Fibroblast of pulmonary artery (primary cell): ENCODE data around the gene P2RY2.
A peak's percentile ranks its signal among the peaks of the same experiment; 100 is the strongest.

Experiments
- DNase-seq: peaks from one replicate; pipeline ENCODE4 v3.0.0-alpha.2; 2010; ENCODE audit warnings: low read depth
- H3K4me3 ChIP-seq: replicated peaks from 2 replicates; pipeline ENCODE4 v1.5.1; 2011; ENCODE audit warnings: low read depth, mild to moderate bottlenecking, control low read depth, low read length, moderate library complexity
- CTCF ChIP-seq: IDR thresholded peaks from 2 replicates; pipeline ENCODE4 v1.5.1; 2011; ENCODE audit warnings: mild to moderate bottlenecking, control low read depth, low read length, inconsistent platforms; ENCODE audit errors: missing control alignments

The P2RY2 gene

GRCh38 chr11:73237471-73238290 is 19.6 kb downstream of the P2RY2 start:
- peak; percentile 72 for DNase-seq
- no peak for TF ChIP-seq CTCF
- H3K4me3 ChIP-seq: no peak overlapping the region

GRCh38 chr11:73239111-73239521 is 21.0 kb downstream of the P2RY2 start:
- no peak for TF ChIP-seq CTCF
- no peak overlapping the region for H3K4me3 ChIP-seq
- DNase-seq: no peak

- no peak overlapping the region for H3K4me3 ChIP-seq
- no peak for TF ChIP-seq CTCF
- no peak for DNase-seq
These were observed 21.6 kb downstream of the P2RY2 start for GRCh38 chr11:73239571-73240189.

- DNase-seq: peak; percentile 93
- no peak for TF ChIP-seq CTCF
These were observed 22.2 kb downstream of the P2RY2 start for GRCh38 chr11:73240190-73240781.

GRCh38 chr11:73241300-73241699 is 23.2 kb downstream of the P2RY2 start:
- no peak for DNase-seq
- no peak for TF ChIP-seq CTCF
- H3K4me3 ChIP-seq: no peak overlapping the region

More at GRCh38 chr11:73240190-73240781, 22.2 kb downstream of the P2RY2 start:
- H3K4me3 ChIP-seq: no peak overlapping the region

GRCh38 chr11:73242251-73243092 is 24.4 kb downstream of the P2RY2 start:
- peak; percentile 84 for TF ChIP-seq CTCF
- no peak overlapping the region for H3K4me3 ChIP-seq
- peak; percentile 73 for DNase-seq
